HG02852 (cell line): ENCODE measurements around the gene SLC10A7.

Experiments used
- ATAC-seq: cut with Tn5 transposase; IDR thresholded peaks from one replicate; pipeline ENCODE4 v1.9.1; 2021; ENCODE audit warnings: mild to moderate bottlenecking, moderate library complexity; ENCODE audit not compliant: unreplicated experiment

Gene SLC10A7

GRCh38 chr4:146224326-146224966 lies 297.3 kb downstream of the SLC10A7 start:
- ATAC-seq, result no peak

GRCh38 chr4:146222313-146222712 lies 299.4 kb downstream of the SLC10A7 start:
- ATAC-seq, result no peak

- no peak for ATAC-seq
Measured at GRCh38 chr4:146214238-146214637, 307.5 kb downstream of the SLC10A7 start, which contains the start of gene REELD1. Gene REELD1 (plus strand): TSS chr4:146214538. CDS start chr4:146216953, 2,415 bp downstream.

GRCh38 chr4:146212781-146213180 lies 309.0 kb downstream of the SLC10A7 start:
- ATAC-seq, result no peak

GRCh38 chr4:146211440-146211839 lies 310.3 kb downstream of the SLC10A7 start:
- ATAC-seq, result no peak

- ATAC-seq, result no peak
Measured at GRCh38 chr4:146210890-146211289, 310.9 kb downstream of the SLC10A7 start.

- ATAC-seq, result no peak
Measured at GRCh38 chr4:146207410-146207809, 314.3 kb downstream of the SLC10A7 start.
